GM18873 (cell line): ENCODE measurements around the gene ARHGAP31.
A peak's percentile ranks its signal among the peaks of the same experiment; 100 is the strongest.
"Not testable (repeated sequence)": the region's sequence is repeated elsewhere in the genome, so short reads cannot be mapped to it uniquely, and the experiment has no call there.

ENCODE experiments used
- ATAC-seq: cut with Tn5 transposase; IDR thresholded peaks from one replicate; pipeline ENCODE4 v1.9.1; 2021; ENCODE audit warnings: mild to moderate bottlenecking, moderate library complexity, moderate number of reproducible peaks; ENCODE audit not compliant: unreplicated experiment, low FRiP score

Gene ARHGAP31

GRCh38 chr3:119293871-119294695 is at the start of gene ARHGAP31:
TSS of gene ARHGAP31 (plus strand) at chr3:119294383. CDS start at chr3:119294905, 522 bp downstream.
- peak; percentile 61 for ATAC-seq

- ATAC-seq, result no peak
Observed at GRCh38 chr3:119245778-119246177, 48.4 kb upstream of the ARHGAP31 start.

- no peak for ATAC-seq
Observed at GRCh38 chr3:119255214-119255613, 39.0 kb upstream of the ARHGAP31 start.

GRCh38 chr3:119257111-119257510 is 37.1 kb upstream of the ARHGAP31 start:
- ATAC-seq, result no peak

GRCh38 chr3:119257654-119258410 is 36.4 kb upstream of the ARHGAP31 start:
- ATAC-seq, result peak; percentile 62

- peak; percentile 73 for ATAC-seq
Observed at GRCh38 chr3:119258915-119259314, 35.3 kb upstream of the ARHGAP31 start.

GRCh38 chr3:119259821-119260220 is 34.4 kb upstream of the ARHGAP31 start:
- no peak for ATAC-seq

GRCh38 chr3:119261055-119261454 is 33.1 kb upstream of the ARHGAP31 start:
- ATAC-seq, result no peak

- ATAC-seq, result not testable (repeated sequence)
Observed at GRCh38 chr3:119270212-119270611, 24.0 kb upstream of the ARHGAP31 start.

GRCh38 chr3:119276680-119277079 is 17.5 kb upstream of the ARHGAP31 start:
- no peak for ATAC-seq

GRCh38 chr3:119279101-119279554 is 15.1 kb upstream of the ARHGAP31 start:
- no peak for ATAC-seq

GRCh38 chr3:119279584-119280243 is 14.5 kb upstream of the ARHGAP31 start:
- ATAC-seq, result no peak

- ATAC-seq, result no peak
Observed at GRCh38 chr3:119288669-119289403, 5.3 kb upstream of the ARHGAP31 start.

- ATAC-seq, result no peak
Observed at GRCh38 chr3:119289404-119289770, 4.8 kb upstream of the ARHGAP31 start.

GRCh38 chr3:119290613-119291012 is 3.6 kb upstream of the ARHGAP31 start:
- ATAC-seq, result no peak

GRCh38 chr3:119291062-119291700 is 3.0 kb upstream of the ARHGAP31 start:
- ATAC-seq, result no peak

- no peak for ATAC-seq
Observed at GRCh38 chr3:119292666-119293065, 1.5 kb upstream of the ARHGAP31 start.

- ATAC-seq, result no peak
Observed at GRCh38 chr3:119293105-119293870, 895 bp upstream of the ARHGAP31 start.
